Astrocyte (in vitro differentiated cells and primary cell): Measurements from ENCODE around the gene CDRT15. TPM values are rescaled to one million over a fixed set of nuclear protein-coding genes. Genes with fewer than 3 reads are reported as not detected.
A peak's percentile ranks its signal among the peaks of the same experiment; 100 is the strongest.
"Not testable (repeated sequence)": the region's sequence is repeated elsewhere in the genome, so short reads cannot be mapped to it uniquely, and the experiment has no call there.

Experiments used
- DNase-seq: peaks from one replicate; pipeline ENCODE4 v3.0.0-alpha.2; 2010; ENCODE audit warnings: low read depth
- FAIRE-seq: peaks from 2 replicates; lab custom pipeline; 2011; peaks lifted over from hg19 to GRCh38; lab: Jason Lieb, UNC
- H2AFZ ChIP-seq: 2 replicates; pipeline ENCODE4 v1.6.0; 2012; ENCODE audit warnings: low read depth, low read length, inconsistent platforms
- H3K27ac ChIP-seq: 2 replicates; pipeline ENCODE4 v1.5.1; 2011; ENCODE audit warnings: low read depth, low read length, inconsistent platforms
- H3K27me3 ChIP-seq: 2 replicates; pipeline ENCODE4 v1.6.0; 2011; ENCODE audit warnings: low read length, inconsistent platforms; ENCODE audit not compliant: insufficient read depth
- H3K36me3 ChIP-seq: 2 replicates; pipeline ENCODE4 v1.5.1; 2011; ENCODE audit warnings: low read length, inconsistent platforms; ENCODE audit not compliant: insufficient read depth
- H3K4me1 ChIP-seq: 2 replicates; pipeline ENCODE4 v1.5.1; 2011; ENCODE audit warnings: low read length, inconsistent platforms; ENCODE audit not compliant: insufficient read depth
- H3K4me2 ChIP-seq: 2 replicates; pipeline ENCODE4 v1.6.0; 2012; ENCODE audit warnings: low read length, inconsistent platforms
- H3K4me3 ChIP-seq: 2 replicates; pipeline ENCODE4 v1.5.1; 2011; ENCODE audit warnings: low read depth, mild to moderate bottlenecking, low read length, inconsistent platforms; ENCODE audit not compliant: insufficient read depth
- H3K79me2 ChIP-seq: 2 replicates; pipeline ENCODE4 v1.6.0; 2012; ENCODE audit warnings: mild to moderate bottlenecking, low read length, inconsistent platforms; ENCODE audit not compliant: insufficient read depth
- H3K9ac ChIP-seq: 2 replicates; pipeline ENCODE4 v1.6.0; 2012; ENCODE audit warnings: mild to moderate bottlenecking, low read length, inconsistent platforms
- H3K9me3 ChIP-seq: 2 replicates; pipeline ENCODE4 v1.5.1; 2012; ENCODE audit warnings: low read depth, mild to moderate bottlenecking, low read length, inconsistent platforms; ENCODE audit not compliant: insufficient read depth
- H4K20me1 ChIP-seq: 2 replicates; pipeline ENCODE4 v1.6.0; 2012; ENCODE audit warnings: low read length, inconsistent platforms; ENCODE audit not compliant: insufficient read depth
- H3K27ac Mint-ChIP-seq: one replicate; pipeline ENCODE4 v1.8.0; 2021; ENCODE audit warnings: mild to moderate bottlenecking, mixed read lengths; ENCODE audit not compliant: unreplicated experiment
- H3K27me3 Mint-ChIP-seq: one replicate; pipeline ENCODE4 v1.8.0; 2021; ENCODE audit warnings: low read depth, mixed read lengths; ENCODE audit not compliant: unreplicated experiment
- H3K36me3 Mint-ChIP-seq: one replicate; pipeline ENCODE4 v1.8.0; 2021; ENCODE audit warnings: low read depth, mixed read lengths; ENCODE audit not compliant: unreplicated experiment
- H3K4me1 Mint-ChIP-seq: one replicate; pipeline ENCODE4 v1.8.0; 2021; ENCODE audit warnings: low read depth, mixed read lengths; ENCODE audit not compliant: unreplicated experiment
- H3K4me3 Mint-ChIP-seq: one replicate; pipeline ENCODE4 v1.8.0; 2021; ENCODE audit warnings: mild to moderate bottlenecking, moderate library complexity, mixed read lengths; ENCODE audit not compliant: unreplicated experiment
- H3K9me3 Mint-ChIP-seq: one replicate; pipeline ENCODE4 v1.8.0; 2021; ENCODE audit warnings: mild to moderate bottlenecking, mixed read lengths; ENCODE audit not compliant: unreplicated experiment
- CTCF ChIP-seq: IDR thresholded peaks from 2 replicates; pipeline ENCODE4 v1.5.1; 2011; ENCODE audit warnings: low read depth, mild to moderate bottlenecking, inconsistent platforms, low read length, moderate library complexity; ENCODE audit not compliant: insufficient read depth
- EZH2 ChIP-seq: IDR thresholded peaks from 2 replicates; pipeline ENCODE4 v1.6.1; 2012; ENCODE audit warnings: mild to moderate bottlenecking, low read length, inconsistent platforms; ENCODE audit not compliant: insufficient read depth
- total RNA-seq: library from RNA; stranded (reverse); gene quantifications from 2 replicates; pipeline ENCODE4 v1.2.1, GENCODE V29; 2021

CDRT15 gene
- total RNA-seq, 1 donor from 2014 or later = not detected

- H3K4me1 Mint-ChIP-seq = no peaks in the 10 kb centered on the region
- Histone ChIP-seq H4K20me1 (no peaks in the 10 kb centered on the region), H3K27ac (no peak overlapping the region), H3K9me3 (no peaks in the 10 kb centered on the region), H3K4me2 (no peak overlapping the region), H3K79me2 (no peaks in the 10 kb centered on the region), H3K27me3 (no peaks in the 10 kb centered on the region), H2AFZ (no peak overlapping the region), H3K36me3 (no peaks in the 10 kb centered on the region), H3K4me3 (no peak overlapping the region), H3K9ac (no peak overlapping the region), H3K4me1 (no peaks in the 10 kb centered on the region)
- DNase-seq (no peak), FAIRE-seq (no peak)
- H3K36me3 Mint-ChIP-seq = no peaks in the 10 kb centered on the region
- H3K27me3 Mint-ChIP-seq = no peaks in the 10 kb centered on the region
- no peak overlapping the region for H3K4me3 Mint-ChIP-seq
- H3K9me3 Mint-ChIP-seq = peaks cover 2% of the 10 kb centered on the region
- no peak overlapping the region for H3K27ac Mint-ChIP-seq
- TF ChIP-seq EZH2 (no peak), CTCF (no peak)
Observed at GRCh38 chr17:14245002-14245401, 8.3 kb upstream of the CDRT15 start.

GRCh38 chr17:14239271-14239670, 2.6 kb upstream of the CDRT15 start:
- FAIRE-seq = peak; percentile 45
- not testable (repeated sequence) for H3K27me3 Mint-ChIP-seq, H3K9ac ChIP-seq, H3K27me3 ChIP-seq, H3K36me3 ChIP-seq, H3K79me2 ChIP-seq, H3K4me2 ChIP-seq, H3K9me3 Mint-ChIP-seq, H3K4me1 Mint-ChIP-seq, H3K27ac Mint-ChIP-seq, DNase-seq, H3K9me3 ChIP-seq, H3K4me1 ChIP-seq, H3K4me3 Mint-ChIP-seq, H3K36me3 Mint-ChIP-seq, H3K27ac ChIP-seq, H3K4me3 ChIP-seq, H2AFZ ChIP-seq, H4K20me1 ChIP-seq

- not testable (repeated sequence) for H3K4me3 Mint-ChIP-seq
Observed at GRCh38 chr17:14236032-14236431, 630 bp downstream of the CDRT15 start.

GRCh38 chr17:14235047-14235446, 1.6 kb downstream of the CDRT15 start:
- not testable (repeated sequence) for H3K27ac ChIP-seq, H3K9me3 Mint-ChIP-seq, H3K4me1 Mint-ChIP-seq, H3K9me3 ChIP-seq, FAIRE-seq, H3K9ac ChIP-seq, DNase-seq, H3K79me2 ChIP-seq, H2AFZ ChIP-seq, H3K4me3 ChIP-seq, H3K4me3 Mint-ChIP-seq, H3K27me3 ChIP-seq, H4K20me1 ChIP-seq, H3K27ac Mint-ChIP-seq, H3K4me1 ChIP-seq, H3K4me2 ChIP-seq, H3K36me3 Mint-ChIP-seq, H3K27me3 Mint-ChIP-seq, H3K36me3 ChIP-seq

More at GRCh38 chr17:14236032-14236431, 630 bp downstream of the CDRT15 start:
- not testable (repeated sequence) for DNase-seq, H4K20me1 ChIP-seq, H3K79me2 ChIP-seq, H3K9me3 ChIP-seq, H3K4me1 Mint-ChIP-seq, H3K9me3 Mint-ChIP-seq, H3K36me3 ChIP-seq, H3K27ac ChIP-seq, H3K4me2 ChIP-seq, H3K27me3 ChIP-seq, H3K27me3 Mint-ChIP-seq, FAIRE-seq, H3K27ac Mint-ChIP-seq, H3K4me1 ChIP-seq, H3K9ac ChIP-seq, H3K36me3 Mint-ChIP-seq, H3K4me3 ChIP-seq, H2AFZ ChIP-seq

- H2AFZ ChIP-seq, H3K36me3 Mint-ChIP-seq, H3K4me1 ChIP-seq, H3K4me3 ChIP-seq, H3K9me3 ChIP-seq, H3K79me2 ChIP-seq, H3K9me3 Mint-ChIP-seq, H3K36me3 ChIP-seq, H3K4me1 Mint-ChIP-seq, H3K9ac ChIP-seq, H3K4me3 Mint-ChIP-seq, H3K4me2 ChIP-seq, H4K20me1 ChIP-seq, H3K27me3 ChIP-seq, H3K27ac ChIP-seq, H3K27me3 Mint-ChIP-seq: not testable (repeated sequence)
- FAIRE-seq (peak; percentile 99), DNase-seq (peak; percentile 10)
- peak overlapping the region; percentile 93 for H3K27ac Mint-ChIP-seq
Observed at GRCh38 chr17:14231187-14231586, 5.5 kb downstream of the CDRT15 start.
